Measurements from ENCODE around the gene HELZ2. TPM values are rescaled to one million over a fixed set of nuclear protein-coding genes. Genes with fewer than 3 reads are reported as not detected.
"Not testable (repeated sequence)": the region's sequence is repeated elsewhere in the genome, so short reads cannot be mapped to it uniquely, and the experiment has no call there.

HELZ2 gene
- total RNA-seq, 1 experiment from 2014 or later = 17.1 TPM

- DNase-seq (ENCODE audit: low spot score) = no peak
Measured at GRCh38 chr20:63566395-63567135, 7.5 kb downstream of the HELZ2 start.

DNA sequence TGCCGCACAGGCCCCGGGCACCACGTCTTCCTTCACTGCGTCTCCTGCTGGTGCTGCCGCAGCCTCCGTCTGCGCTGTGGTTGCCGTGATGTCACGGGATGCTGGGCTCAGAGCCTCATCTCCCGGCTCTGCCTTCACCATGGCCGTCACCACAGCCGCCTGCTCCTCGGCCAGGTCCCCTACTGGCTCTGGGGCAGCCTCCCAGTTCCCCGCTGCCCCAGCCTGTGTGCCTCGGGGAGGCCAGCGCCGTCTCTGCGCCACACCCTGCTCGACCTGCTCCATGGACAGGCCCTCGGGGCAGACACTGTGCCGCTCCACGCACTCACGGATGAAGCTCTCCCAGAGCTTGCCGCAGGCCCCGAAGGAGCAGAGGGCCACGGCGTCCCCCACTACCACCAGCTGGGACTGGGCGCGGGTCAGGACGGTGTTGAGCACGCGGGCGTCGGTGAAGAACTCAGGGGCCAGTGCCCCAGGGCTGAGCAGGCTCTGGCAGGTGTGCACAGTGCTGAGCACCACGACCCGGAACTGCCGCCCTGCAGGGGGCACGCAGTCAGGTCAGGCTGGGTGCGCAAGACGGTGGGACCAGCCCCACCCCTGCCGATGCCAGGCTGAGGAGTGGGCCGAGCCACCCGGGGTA is 8.2 kb downstream of the HELZ2 start:
- no peak for DNase-seq (ENCODE audit: low spot score)

DNA sequence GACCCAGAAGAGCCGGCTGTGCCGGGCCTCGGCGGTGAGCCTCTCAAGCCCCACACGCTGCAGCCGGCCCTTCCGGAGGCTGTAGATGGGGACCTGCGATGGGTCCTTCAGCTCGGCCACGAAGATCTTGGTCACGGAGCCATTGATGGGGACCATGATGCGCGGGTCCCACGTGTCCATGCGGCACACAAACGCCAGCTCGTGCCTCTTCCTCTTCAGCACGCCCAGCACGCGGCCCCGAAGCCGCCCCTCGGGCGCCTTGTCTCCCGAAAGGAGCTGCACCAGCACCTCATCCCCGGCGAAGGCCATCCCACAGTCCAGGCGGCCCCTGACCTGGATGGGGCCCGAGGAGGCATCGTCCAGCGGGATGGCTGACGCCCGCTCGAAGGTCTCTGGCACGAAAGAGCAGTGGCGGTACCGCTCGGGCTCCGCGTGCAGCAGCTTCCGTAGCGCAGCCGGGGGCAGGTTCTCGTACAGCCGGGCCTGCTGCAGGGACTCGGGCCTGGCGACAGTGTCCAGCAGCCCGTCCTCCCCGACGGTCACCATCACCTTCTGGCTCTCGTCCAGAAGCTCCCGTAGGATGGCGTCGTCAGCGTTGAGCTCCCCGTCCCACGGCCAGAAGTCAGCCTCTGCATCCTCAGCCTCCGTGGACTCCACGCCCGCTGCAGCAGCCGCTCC is 8.9 kb downstream of the HELZ2 start:
- DNase-seq (ENCODE audit: low spot score) = no peak

DNA sequence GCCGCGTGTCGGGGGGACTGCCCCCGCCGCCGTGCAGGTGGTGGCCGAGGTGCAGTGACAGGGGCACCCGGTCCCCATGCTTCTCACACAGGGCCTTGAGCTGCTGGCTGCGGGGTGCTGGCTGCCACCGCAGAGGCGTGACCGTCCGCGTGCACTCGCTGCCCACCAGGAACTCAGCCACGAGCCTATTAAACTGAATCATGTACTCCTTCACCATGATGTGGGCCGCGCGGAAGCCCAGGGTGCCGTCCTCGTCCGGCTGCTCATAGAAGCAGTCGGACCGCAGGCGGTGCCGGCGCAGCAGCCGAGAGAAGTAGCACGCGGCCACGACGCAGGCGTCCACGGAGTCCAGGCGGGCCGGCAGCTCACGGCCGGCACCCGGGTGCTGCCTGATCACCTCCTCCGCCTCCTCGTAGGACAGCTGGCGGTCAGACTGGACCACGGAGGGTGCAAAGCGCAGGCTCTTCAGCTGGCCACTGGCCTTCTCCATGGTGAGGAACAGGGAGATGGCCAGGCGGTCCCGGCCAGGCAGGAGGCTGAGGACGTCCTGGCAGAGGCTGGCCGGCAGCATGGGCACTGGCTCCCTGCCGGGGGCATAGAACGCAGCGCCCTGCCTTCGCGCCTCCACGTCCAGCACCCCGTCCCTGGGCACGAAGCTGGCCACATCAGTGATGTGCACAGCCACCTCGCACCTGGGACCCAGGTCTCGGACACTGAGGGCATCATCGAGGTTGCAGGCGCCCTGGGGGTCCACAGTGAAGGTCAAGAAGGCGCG is 9.8 kb downstream of the HELZ2 start:
- DNase-seq (ENCODE audit: low spot score) = no peak

DNA sequence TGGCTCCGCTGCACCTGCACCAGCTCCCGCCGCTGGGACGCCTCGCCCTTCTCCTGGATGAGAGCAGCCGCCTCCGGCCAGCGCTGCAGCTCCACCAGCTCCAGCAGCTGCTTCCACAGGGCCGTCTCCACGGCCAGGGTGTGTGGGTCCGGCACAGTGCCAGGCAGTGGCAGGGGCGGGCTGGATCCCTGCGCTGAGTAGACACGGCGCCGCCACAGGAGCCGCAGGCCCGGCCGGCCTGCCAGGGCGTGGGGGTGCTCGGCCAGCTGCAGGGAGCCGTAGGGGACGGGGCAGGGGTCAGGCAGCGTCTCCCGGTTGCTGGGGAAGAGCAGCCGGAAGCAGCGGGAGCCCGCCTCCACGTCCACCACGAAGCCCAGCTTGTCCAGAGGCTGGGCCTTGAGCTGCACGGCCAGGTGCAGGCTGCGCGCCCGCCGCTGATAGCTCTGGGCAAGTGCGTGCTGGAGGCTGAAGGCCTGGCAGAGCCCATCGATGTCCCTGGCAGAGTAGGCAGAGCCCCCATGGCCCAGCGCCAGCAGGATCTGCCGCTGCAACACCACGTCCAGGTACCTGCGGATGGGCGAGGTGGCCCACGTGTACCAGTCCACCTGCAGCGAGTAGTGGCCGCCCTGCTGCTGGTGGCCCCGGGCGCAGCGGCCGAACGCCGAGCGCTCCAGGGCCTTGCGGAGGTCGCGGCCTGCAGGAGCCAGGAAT is 10.7 kb downstream of the HELZ2 start:
- no peak for DNase-seq (ENCODE audit: low spot score)

DNA sequence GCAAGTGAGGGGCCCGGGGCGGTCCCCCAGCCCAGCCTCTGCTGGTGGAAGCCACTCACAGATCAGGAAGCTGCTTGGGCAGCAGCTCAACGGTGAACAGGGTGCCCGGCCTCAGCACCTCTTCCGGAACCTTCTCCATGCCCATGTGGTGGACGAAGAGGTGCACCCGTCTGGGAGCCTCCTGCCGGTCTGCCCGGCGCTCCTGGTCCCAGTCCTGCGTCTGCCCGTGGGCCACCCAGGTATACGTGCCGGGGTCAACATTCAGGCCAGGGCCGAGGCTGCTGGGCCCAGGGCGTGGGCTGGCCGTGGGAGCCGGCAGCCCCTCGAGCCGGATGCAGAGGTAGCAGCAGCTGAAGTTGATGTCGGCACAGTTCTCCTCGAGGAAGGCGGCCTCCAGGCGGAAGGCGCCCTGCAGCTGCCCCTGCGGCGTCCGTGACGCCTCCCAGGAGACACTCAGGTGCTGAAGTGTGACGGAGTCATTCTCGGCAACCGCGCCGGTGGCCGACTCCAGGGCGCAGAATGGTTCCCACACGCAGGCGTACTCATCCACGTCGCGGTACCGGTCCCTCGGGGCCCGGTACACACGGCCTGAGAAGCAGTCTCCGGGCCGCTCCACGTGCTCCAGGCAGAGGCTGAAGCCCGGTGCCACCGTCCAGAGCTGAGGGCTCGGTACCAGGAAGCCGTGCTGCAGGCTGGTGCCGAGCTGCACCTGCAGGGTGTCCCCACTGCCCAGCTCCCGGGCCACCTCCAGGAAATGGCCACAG is 11.4 kb downstream of the HELZ2 start:
- no peak for DNase-seq (ENCODE audit: low spot score)

GRCh38 chr20:63561624-63562396 is 12.2 kb downstream of the HELZ2 start:
- no peak for DNase-seq (ENCODE audit: low spot score)

- no peak for DNase-seq (ENCODE audit: low spot score)
Measured at GRCh38 chr20:63560856-63561609, 13.0 kb downstream of the HELZ2 start.

GRCh38 chr20:63560333-63560805 is 13.7 kb downstream of the HELZ2 start:
- DNase-seq (ENCODE audit: low spot score) = no peak

GRCh38 chr20:63559485-63560332 is 14.3 kb downstream of the HELZ2 start:
- DNase-seq (ENCODE audit: low spot score) = not testable (repeated sequence)

DNA sequence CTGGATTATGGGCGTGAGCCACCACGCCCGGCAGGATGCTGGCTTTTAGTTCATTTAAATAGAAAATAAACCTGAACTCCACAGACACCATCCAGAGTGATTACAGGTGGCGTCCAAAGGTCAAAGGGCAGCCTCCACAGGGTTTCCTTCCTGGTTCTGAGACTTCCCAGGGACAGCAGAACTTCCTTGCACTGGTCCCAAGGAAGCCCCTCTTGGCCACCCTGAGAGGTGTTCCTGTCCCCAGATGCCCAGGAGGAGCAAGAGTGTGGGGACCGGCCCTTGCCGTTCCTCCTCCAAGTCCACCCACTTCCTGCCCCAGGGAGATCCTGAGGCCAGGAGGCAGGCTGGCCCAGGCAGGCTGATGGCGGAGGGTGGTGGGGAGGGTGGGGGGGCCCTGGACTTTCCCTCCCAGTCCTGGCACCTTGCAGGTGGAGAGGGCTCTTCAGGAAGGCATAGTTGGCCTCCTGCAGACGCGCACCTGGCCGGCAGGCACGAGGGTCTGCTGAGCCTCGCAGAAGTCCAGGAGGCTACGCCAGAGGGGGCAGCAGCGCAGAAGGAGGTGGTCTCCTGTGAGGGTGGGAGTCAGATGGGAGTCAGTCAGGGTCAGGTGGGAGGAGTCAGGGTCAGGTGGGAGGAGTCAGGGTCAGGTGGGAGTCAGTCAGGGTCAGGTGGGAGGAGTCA is 15.1 kb downstream of the HELZ2 start:
- no peak for DNase-seq (ENCODE audit: low spot score)

DNA sequence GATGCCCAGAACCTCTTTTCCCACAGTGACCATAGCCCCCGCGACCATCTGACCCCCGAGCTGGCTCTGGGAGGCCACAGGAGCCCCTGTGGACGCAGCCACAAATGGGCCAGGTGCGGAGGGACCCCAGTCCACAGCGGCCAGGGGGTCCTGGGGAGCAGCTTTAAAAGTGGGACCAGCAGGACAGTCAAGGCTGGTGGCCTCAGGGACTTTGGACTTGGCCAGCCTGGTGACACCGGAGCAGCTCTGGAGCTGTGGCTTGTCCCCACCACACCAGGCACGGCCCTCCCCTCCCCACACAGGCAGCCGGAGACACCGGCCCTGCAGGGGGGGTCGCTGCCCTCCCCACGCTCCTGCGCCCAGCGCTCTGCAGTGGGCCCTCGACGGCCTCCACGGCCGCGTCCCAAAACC is 16.6 kb downstream of the HELZ2 start:
- no peak for DNase-seq (ENCODE audit: low spot score)

GRCh38 chr20:63556873-63557478 is 17.1 kb downstream of the HELZ2 start:
- no peak for DNase-seq (ENCODE audit: low spot score)

- no peak for DNase-seq (ENCODE audit: low spot score)
Measured at GRCh38 chr20:63555661-63556381, 18.2 kb downstream of the HELZ2 start.

GRCh38 chr20:63554361-63555278 is 19.4 kb downstream of the HELZ2 start:
- DNase-seq (ENCODE audit: low spot score) = no peak

All from A172 (cell line).